ENCODE measurements around the gene PYGL.

Gene PYGL

DNA sequence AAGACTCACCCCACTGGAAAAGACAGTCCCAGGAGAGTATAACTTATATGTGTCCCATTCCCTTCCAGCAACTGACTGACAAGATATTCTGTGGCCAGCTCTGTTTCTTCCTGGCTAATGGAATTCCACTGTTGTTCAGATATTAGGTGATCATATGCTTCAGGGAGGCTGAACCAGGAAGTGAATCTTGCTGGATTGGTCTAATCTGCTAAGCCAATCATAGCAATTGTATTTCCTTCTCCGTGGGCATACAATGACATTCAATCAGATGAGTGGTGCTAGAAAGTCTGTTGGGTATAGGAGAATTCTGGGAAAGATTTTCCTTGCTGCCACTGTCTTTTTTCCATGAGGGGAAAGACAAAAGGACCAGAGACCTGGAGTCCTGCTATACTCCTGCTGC lies 12.1 kb downstream of the PYGL start:
- no peak for DNase-seq (ENCODE audit: extremely low read depth, low read depth)
- no peak for TF ChIP-seq CTCF (IDR thresholded peaks at IDR 0.05; ENCODE audit: low read depth, low read length)

DNA sequence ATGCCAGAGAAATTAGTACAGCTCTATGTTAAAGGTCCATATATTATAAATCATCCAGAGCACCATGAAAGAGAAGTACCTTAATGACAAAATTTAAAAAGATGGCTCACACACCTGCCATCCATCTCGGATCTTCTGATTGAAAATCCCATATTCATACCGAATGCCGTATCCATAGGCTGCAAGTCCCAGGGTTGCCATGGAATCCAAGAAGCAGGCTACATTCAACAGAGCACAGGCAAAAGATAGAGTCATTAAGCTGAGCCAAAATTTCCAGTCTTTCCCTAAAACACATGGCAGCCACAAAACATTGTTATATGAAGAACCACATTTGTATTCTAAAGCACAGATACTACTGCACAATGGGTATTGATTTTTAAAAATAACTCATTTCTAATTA lies 12.7 kb downstream of the PYGL start:
- TF ChIP-seq CTCF (IDR thresholded peaks at IDR 0.05; ENCODE audit: low read depth, low read length), result no peak

DNA sequence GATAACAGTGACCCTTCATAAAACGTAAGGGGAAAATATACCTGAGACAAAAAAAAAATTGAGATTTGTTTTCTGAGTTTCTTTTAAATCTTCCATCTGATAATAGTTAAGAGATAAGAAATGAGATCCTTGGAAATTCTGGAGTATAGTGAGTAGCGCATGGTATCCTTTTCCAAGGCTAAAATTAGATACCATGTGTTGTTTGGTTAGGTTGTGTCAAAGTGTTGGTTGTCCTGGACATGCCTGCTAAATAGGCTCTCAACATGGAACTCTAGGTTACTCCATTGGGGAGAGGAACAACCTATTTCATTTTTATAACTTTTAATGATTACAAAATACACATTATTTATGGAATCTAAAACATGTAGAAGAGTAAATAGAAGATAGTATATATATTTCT lies 14.8 kb downstream of the PYGL start:
- TF ChIP-seq CTCF (IDR thresholded peaks at IDR 0.05; ENCODE audit: low read depth, low read length), result no peak
- DNase-seq (ENCODE audit: extremely low read depth, low read depth), result no peak

More for the DNA sequence above, 12.7 kb downstream of the PYGL start:
- DNase-seq (ENCODE audit: extremely low read depth, low read depth), result no peak

GRCh38 chr14:50928002-50928635 lies 16.2 kb downstream of the PYGL start:
- no peak for TF ChIP-seq CTCF (IDR thresholded peaks at IDR 0.05; ENCODE audit: low read depth, low read length)
- DNase-seq (ENCODE audit: extremely low read depth, low read depth), result peak; percentile 80

GRCh38 chr14:50926851-50927386 lies 17.4 kb downstream of the PYGL start:
- no peak for TF ChIP-seq CTCF (IDR thresholded peaks at IDR 0.05; ENCODE audit: low read depth, low read length)
- DNase-seq (ENCODE audit: extremely low read depth, low read depth), result no peak

GRCh38 chr14:50924843-50925242 lies 19.4 kb downstream of the PYGL start:
- TF ChIP-seq CTCF (IDR thresholded peaks at IDR 0.05; ENCODE audit: low read depth, low read length), result no peak
- DNase-seq (ENCODE audit: extremely low read depth, low read depth), result no peak

DNA sequence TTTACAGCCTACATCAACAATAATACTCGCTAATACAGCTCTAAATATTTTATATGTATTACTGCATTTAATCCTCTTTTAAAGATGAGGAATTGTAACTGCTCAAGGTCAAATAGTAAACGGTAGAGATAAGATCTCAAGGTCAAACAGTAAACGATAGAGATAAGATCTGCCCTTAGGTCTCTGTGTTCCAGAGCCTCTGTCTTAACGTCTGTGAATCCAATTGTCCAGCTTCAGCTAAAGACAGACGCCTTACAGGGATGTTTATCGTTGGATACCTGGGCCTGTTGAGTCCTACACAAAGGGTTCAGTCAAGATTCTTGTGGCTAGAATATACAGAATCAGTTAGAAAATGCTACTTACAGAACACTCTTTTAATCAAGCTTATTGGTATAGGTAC lies 20.0 kb downstream of the PYGL start:
- TF ChIP-seq CTCF (IDR thresholded peaks at IDR 0.05; ENCODE audit: low read depth, low read length), result no peak
- no peak for DNase-seq (ENCODE audit: extremely low read depth, low read depth)
